ENCODE data around the gene PRKN. TPM values are rescaled to one million over a fixed set of nuclear protein-coding genes. Genes with fewer than 3 reads are reported as not detected.

The PRKN gene
- total RNA-seq, 6 experiments from 2014 or later, result 0.32 TPM; not detected in 5

DNA sequence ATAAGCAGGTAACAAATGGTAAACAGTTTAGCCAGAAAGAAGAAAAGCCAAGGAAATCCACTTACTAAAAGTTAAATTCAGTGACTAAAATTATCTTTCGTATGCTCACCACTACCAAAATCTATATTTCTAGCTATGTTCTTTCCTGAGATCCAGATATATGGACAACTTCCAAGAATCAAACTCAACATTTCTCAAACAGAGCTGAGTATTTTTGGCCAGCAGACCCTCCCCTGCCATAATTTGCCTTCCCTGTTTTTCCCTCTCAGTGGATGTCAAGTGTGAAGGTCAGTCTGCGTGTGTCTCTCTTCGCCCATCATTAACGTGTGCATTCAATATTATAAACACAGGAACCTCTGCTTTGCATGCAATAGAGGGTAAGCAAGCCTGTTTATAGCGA, 42.0 kb downstream of the PRKN start:
- Mint-ChIP-seq H3K4me3 (no peak overlapping the region), H3K27me3 (ENCODE audit: insufficient read depth) (peaks cover 4% of the 10 kb centered on the region; the same call in 1 of the 2 replicates), H3K9me3 (peaks cover 31% of the 10 kb centered on the region), H3K4me1 (ENCODE audit: low read depth) (no peaks in the 10 kb centered on the region), H3K27ac (no peak overlapping the region), H3K36me3 (ENCODE audit: low read depth) (no peaks in the 10 kb centered on the region)
- no peak for DNase-seq
- TF ChIP-seq, protein P1, sequence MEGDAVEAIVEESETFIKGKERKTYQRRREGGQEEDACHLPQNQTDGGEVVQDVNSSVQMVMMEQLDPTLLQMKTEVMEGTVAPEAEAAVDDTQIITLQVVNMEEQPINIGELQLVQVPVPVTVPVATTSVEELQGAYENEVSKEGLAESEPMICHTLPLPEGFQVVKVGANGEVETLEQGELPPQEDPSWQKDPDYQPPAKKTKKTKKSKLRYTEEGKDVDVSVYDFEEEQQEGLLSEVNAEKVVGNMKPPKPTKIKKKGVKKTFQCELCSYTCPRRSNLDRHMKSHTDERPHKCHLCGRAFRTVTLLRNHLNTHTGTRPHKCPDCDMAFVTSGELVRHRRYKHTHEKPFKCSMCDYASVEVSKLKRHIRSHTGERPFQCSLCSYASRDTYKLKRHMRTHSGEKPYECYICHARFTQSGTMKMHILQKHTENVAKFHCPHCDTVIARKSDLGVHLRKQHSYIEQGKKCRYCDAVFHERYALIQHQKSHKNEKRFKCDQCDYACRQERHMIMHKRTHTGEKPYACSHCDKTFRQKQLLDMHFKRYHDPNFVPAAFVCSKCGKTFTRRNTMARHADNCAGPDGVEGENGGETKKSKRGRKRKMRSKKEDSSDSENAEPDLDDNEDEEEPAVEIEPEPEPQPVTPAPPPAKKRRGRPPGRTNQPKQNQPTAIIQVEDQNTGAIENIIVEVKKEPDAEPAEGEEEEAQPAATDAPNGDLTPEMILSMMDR (IDR thresholded peaks at IDR 0.05), result no peak

DNA sequence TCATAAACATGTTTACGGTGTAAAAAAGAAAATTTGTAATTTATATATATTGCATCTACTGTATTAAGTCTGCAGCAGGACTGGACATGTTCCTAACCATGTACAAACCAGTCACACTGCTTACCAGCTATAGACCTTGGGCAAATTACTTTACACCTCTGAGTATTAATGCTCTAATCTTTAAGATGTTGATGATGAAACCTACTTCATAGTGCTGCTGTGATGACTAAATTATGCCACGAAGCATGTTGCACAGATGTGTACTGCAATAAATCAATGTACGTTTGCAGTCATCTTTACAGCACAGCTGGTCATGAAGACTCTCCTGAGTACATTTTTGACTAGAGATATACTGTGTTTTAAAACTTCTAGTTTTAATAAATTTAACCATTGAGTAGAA, 42.6 kb downstream of the PRKN start:
- Mint-ChIP-seq H3K27me3 (ENCODE audit: insufficient read depth) (peaks cover 4% of the 10 kb centered on the region; the same call in 1 of the 2 replicates), H3K9me3 (peaks cover 30% of the 10 kb centered on the region), H3K27ac (no peak overlapping the region), H3K4me1 (ENCODE audit: low read depth) (no peaks in the 10 kb centered on the region), H3K36me3 (ENCODE audit: low read depth) (no peaks in the 10 kb centered on the region), H3K4me3 (no peak overlapping the region)
- no peak for DNase-seq
- TF ChIP-seq, protein P1 (IDR thresholded peaks at IDR 0.05), result no peak

DNA sequence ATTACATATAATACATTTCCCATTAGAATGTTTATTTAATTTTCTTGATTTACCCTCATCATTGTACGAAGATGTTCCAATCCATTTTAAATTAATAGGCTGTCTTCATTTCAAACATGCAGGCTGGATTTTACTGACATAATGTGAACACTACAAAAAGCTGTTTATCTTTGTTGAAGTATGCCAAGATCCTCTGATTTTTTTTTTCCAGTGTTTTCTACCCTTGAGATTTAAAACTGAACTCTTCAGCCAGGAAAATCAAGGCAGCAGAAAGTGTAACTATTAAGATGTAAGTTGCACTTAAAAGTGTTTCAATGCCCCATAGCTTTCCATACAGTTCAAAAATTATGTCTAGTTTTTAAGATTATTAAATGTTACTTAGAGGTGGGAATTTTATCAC, 43.5 kb downstream of the PRKN start:
- Mint-ChIP-seq H3K4me3 (no peak overlapping the region), H3K4me1 (ENCODE audit: low read depth) (no peaks in the 10 kb centered on the region), H3K27ac (no peak overlapping the region), H3K9me3 (peaks cover 36% of the 10 kb centered on the region), H3K36me3 (ENCODE audit: low read depth) (no peaks in the 10 kb centered on the region), H3K27me3 (ENCODE audit: insufficient read depth) (peaks cover 4% of the 10 kb centered on the region; the same call in 1 of the 2 replicates)
- TF ChIP-seq, protein P1 (IDR thresholded peaks at IDR 0.05), result no peak
- no peak for DNase-seq

DNA sequence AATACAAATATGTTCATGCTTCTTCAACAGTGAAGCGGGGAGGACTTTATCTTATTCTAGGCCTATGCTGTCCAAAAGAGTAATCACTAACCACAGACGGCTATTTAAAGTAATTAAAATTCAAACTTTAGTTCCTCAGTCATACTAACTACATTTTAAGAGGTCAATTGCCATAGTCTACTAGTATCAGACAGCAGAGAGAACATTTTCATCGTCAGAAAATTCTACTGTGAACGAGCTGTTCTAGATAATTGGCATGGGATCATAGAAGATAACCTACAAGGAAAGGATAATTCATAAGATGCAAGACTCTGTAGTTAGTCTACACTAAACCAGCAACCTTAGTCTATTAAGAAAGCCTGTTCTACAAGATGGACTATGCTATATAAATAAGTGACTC, 44.4 kb downstream of the PRKN start:
- H3K4me1 Mint-ChIP-seq (ENCODE audit: low read depth), result no peaks in the 10 kb centered on the region
- peaks cover 26% of the 10 kb centered on the region for H3K9me3 Mint-ChIP-seq
- TF ChIP-seq, protein P1 (IDR thresholded peaks at IDR 0.05), result no peak
- peaks cover 4% of the 10 kb centered on the region; the same call in 1 of the 2 replicates for H3K27me3 Mint-ChIP-seq (ENCODE audit: insufficient read depth)
- no peak overlapping the region for H3K27ac Mint-ChIP-seq
- H3K36me3 Mint-ChIP-seq (ENCODE audit: low read depth), result no peaks in the 10 kb centered on the region
- no peak for DNase-seq
- H3K4me3 Mint-ChIP-seq, result no peak overlapping the region

DNA sequence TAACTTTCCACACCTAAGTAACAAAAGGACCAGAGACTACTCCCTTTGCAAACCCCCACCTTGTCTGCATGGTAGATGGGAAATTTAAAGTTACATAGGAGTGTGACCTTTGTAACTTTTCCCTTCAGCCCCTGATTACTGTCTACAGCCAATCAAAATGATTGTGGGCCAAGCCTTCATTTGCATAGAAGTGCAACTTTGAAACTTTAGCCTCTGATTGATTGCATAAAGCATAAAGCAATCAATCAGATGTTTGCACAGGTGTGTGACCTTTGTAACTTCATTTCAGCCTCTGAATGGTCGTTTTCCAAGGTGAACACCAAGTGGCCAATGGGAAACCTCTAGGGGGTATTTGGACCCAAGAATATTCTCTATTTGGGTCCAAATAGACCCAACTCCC, 46.1 kb downstream of the PRKN start:
- Mint-ChIP-seq H3K27ac (no peak overlapping the region), H3K4me1 (ENCODE audit: low read depth) (no peaks in the 10 kb centered on the region), H3K4me3 (no peak overlapping the region), H3K9me3 (peaks cover 27% of the 10 kb centered on the region), H3K27me3 (ENCODE audit: insufficient read depth) (peaks cover 4% of the 10 kb centered on the region; the same call in 1 of the 2 replicates), H3K36me3 (ENCODE audit: low read depth) (no peaks in the 10 kb centered on the region)
- DNase-seq, result no peak
- TF ChIP-seq, protein P1 (IDR thresholded peaks at IDR 0.05), result no peak

DNA sequence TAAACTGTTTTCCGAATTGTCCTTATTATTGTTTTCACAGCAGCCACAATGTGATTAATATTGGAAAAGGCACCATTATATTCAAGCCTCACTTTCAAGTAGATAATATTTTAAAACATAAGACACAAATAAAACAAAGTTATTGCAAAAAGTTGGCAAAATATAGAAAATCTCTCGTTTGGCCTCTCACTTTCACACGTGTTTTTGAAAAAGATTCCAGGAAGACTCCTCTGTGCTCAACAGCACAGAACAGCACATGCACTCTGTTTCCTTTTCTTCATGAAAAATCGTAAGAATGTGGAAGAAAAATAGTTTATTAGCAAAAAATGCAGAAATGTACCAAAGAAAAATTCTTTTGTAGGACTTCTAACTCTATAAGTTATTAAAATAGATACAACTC, 46.7 kb downstream of the PRKN start:
- Mint-ChIP-seq H3K36me3 (ENCODE audit: low read depth) (no peaks in the 10 kb centered on the region), H3K9me3 (peaks cover 29% of the 10 kb centered on the region), H3K27ac (no peak overlapping the region), H3K4me3 (no peak overlapping the region), H3K27me3 (ENCODE audit: insufficient read depth) (peaks cover 4% of the 10 kb centered on the region; the same call in 1 of the 2 replicates), H3K4me1 (ENCODE audit: low read depth) (no peaks in the 10 kb centered on the region)
- TF ChIP-seq, protein P1 (IDR thresholded peaks at IDR 0.05), result no peak
- no peak for DNase-seq
